Measurements from ENCODE around the gene WRAP53. TPM values are rescaled to one million over a fixed set of nuclear protein-coding genes. Genes with fewer than 3 reads are reported as not detected.

WRAP53 gene
- polyA plus RNA-seq, 6 donors from 2014 or later: 3.2 to 14.9 (median 12.9) TPM

GRCh38 chr17:7716901-7717755 lies 28.9 kb downstream of the WRAP53 start, which contains the start of gene DNAH2:
Gene DNAH2 (plus strand): TSS chr17:7717744. CDS start chr17:7719735, 1,991 bp downstream.
- Mint-ChIP-seq H3K9me3 (no peaks in the 10 kb centered on the region), H3K4me3 (peak within 1 kb of the TSS; percentile 31 to 89 (median 77)), H3K27me3 (peaks cover 58 to 98% (median 98%) of the 10 kb centered on the region in 3 donors), H3K36me3 (no peaks in the 10 kb centered on the region), H3K4me1 (peaks cover 16 to 26% (median 23%) of the 10 kb centered on the region in 3 donors), H3K27ac (peak within 1 kb of the TSS in 1 of 6 donors; percentile 91)
- ATAC-seq (ENCODE audit: low read depth in 2 of 2) (peak; percentile 55 to 61), DNase-seq (peak; percentile 21)

DNA sequence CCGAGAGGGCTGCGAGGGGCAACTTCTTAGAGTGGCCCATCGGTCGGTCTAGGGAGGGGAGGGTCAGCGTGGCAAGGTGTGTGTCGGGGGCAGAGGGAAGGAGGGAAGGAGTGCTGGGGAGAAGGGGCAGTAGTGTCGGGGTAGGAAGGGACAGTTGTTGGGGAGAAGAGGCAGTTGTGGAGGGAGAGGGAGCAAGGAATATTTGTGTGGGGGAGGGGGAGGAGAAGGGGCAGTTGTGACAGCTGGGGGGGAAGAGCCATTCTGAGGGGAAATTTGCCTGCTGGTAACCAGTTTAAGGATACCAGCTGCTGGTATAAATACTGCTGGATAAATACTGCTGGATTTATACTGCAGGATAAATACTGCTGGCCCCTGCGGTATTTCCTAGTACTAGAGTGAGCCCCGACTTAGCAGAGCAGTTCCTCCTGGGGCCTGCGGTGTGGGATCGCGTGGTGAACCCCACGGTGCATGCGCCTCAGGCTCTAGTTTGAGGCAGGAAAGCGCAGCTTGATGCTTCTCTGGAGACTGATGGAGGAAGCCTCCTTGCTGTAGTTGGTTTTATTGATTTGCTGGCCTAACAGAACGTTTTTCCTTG lies 29.6 kb downstream of the WRAP53 start:
- peak overlapping the region in 7 of 8 donors; percentile 22 to 89 (median 76) for H3K4me3 Mint-ChIP-seq
- ATAC-seq (ENCODE audit: low read depth in 2 of 2): peak; percentile 69 to 75
- no peaks in the 10 kb centered on the region for H3K36me3 Mint-ChIP-seq
- no peaks in the 10 kb centered on the region for H3K9me3 Mint-ChIP-seq
- peaks cover 16 to 26% (median 23%) of the 10 kb centered on the region in 3 donors for H3K4me1 Mint-ChIP-seq
- no peak for DNase-seq
- no peak overlapping the region for H3K27ac Mint-ChIP-seq
- peaks cover 56 to 98% (median 97%) of the 10 kb centered on the region in 3 donors for H3K27me3 Mint-ChIP-seq

DNA sequence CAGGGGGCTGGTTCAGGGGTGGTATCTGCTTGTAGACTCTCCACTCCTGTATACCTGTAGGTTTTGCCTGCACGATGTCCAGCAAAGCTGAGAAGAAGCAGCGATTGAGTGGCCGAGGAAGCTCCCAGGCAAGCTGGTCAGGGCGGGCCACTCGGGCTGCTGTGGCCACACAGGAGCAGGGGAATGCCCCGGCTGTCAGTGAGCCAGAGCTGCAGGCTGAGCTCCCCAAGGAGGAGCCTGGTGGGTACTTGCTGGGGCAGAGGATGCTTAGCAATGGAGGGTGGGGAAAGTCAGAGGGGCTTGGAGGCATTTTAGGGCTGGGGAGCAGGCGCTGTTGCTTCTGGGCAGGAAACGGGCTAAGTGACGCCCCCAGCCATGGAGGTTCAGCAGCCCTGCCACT lies 31.4 kb downstream of the WRAP53 start:
- no peak for ATAC-seq (ENCODE audit: low read depth in 2 of 2)
- no peaks in the 10 kb centered on the region for H3K9me3 Mint-ChIP-seq
- H3K4me1 Mint-ChIP-seq: peaks cover 16 to 23% (median 22%) of the 10 kb centered on the region in 3 donors

GRCh38 chr17:7720125-7720524 lies 31.8 kb downstream of the WRAP53 start:
- Mint-ChIP-seq H3K4me1 (peaks cover 16 to 23% (median 22%) of the 10 kb centered on the region in 3 donors), H3K27me3 (peaks cover 54 to 90% (median 85%) of the 10 kb centered on the region in 3 donors), H3K27ac (no peak overlapping the region), H3K36me3 (no peaks in the 10 kb centered on the region), H3K9me3 (no peaks in the 10 kb centered on the region), H3K4me3 (peak overlapping the region in 1 of 8 donors; percentile 38)
- no peak for ATAC-seq (ENCODE audit: low read depth in 2 of 2)
- DNase-seq: no peak

More for the DNA sequence above, 31.4 kb downstream of the WRAP53 start:
- DNase-seq: no peak
- peak overlapping the region in 1 of 8 donors; percentile 61 for H3K4me3 Mint-ChIP-seq
- H3K27me3 Mint-ChIP-seq: peaks cover 54 to 93% (median 90%) of the 10 kb centered on the region in 3 donors
- no peak overlapping the region for H3K27ac Mint-ChIP-seq
- no peaks in the 10 kb centered on the region for H3K36me3 Mint-ChIP-seq

- Mint-ChIP-seq H3K36me3 (peaks cover 0 to 3% of the 10 kb centered on the region in 2 donors), H3K4me3 (no peak overlapping the region), H3K27me3 (peaks cover 41 to 80% (median 74%) of the 10 kb centered on the region in 3 donors), H3K27ac (no peak overlapping the region), H3K4me1 (peaks cover 12 to 20% (median 19%) of the 10 kb centered on the region in 3 donors), H3K9me3 (no peaks in the 10 kb centered on the region)
- ATAC-seq (ENCODE audit: low read depth in 2 of 2) (no peak), DNase-seq (no peak)
Measured at GRCh38 chr17:7721612-7722011, 33.3 kb downstream of the WRAP53 start.

GRCh38 chr17:7727886-7728285 lies 39.6 kb downstream of the WRAP53 start:
- no peak overlapping the region for H3K27ac Mint-ChIP-seq
- no peak overlapping the region for H3K4me3 Mint-ChIP-seq
- peaks cover 11 to 25% (median 23%) of the 10 kb centered on the region in 3 donors for H3K27me3 Mint-ChIP-seq

GRCh38 chr17:7729816-7730215 lies 41.5 kb downstream of the WRAP53 start:
- ATAC-seq (ENCODE audit: low read depth in 2 of 2): peak; percentile 55 to 67
- H3K36me3 Mint-ChIP-seq: peaks cover 0 to 7% of the 10 kb centered on the region in 2 donors
- H3K27me3 Mint-ChIP-seq: peaks cover 3 to 28% (median 21%) of the 10 kb centered on the region in 3 donors
- H3K9me3 Mint-ChIP-seq: no peaks in the 10 kb centered on the region
- H3K4me3 Mint-ChIP-seq: no peak overlapping the region
- peaks cover 8 to 11% (median 10%) of the 10 kb centered on the region in 3 donors for H3K4me1 Mint-ChIP-seq
- DNase-seq: no peak
- peak overlapping the region in 1 of 6 donors; percentile 57 for H3K27ac Mint-ChIP-seq

More at GRCh38 chr17:7727886-7728285, 39.6 kb downstream of the WRAP53 start:
- Mint-ChIP-seq H3K9me3 (no peaks in the 10 kb centered on the region), H3K36me3 (peaks cover 0 to 7% of the 10 kb centered on the region in 2 donors), H3K4me1 (peaks cover 8 to 11% (median 10%) of the 10 kb centered on the region in 3 donors)
- no peak for ATAC-seq (ENCODE audit: low read depth in 2 of 2)
- no peak for DNase-seq

DNA sequence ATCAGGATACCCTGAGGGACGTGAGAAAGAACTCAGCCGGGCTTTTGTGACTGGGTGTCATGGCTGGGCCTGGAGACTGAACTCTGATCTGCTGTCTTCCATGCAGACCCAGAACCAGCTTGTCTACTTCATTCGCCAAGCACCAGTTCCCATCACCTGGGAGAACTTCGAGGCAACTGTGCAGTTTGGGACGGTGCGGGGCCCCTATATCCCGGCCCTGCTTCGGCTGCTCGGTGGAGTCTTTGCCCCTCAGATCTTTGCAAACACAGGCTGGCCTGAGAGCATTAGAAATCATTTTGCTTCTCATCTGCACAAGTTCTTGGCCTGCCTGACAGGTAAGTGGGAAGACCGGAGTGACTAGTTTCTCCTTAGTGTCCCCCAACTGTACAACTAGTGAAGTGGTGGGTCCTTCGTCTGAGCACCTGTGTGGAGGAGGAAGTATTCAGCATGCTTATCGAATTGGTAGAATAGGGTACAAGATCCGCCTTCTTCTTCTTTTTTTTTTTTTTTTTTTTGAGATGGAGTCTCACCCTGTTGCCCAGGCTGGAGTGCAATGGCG lies 44.8 kb downstream of the WRAP53 start:
- H3K9me3 Mint-ChIP-seq: no peaks in the 10 kb centered on the region
- no peak overlapping the region for H3K4me3 Mint-ChIP-seq
- DNase-seq (no peak), ATAC-seq (ENCODE audit: low read depth in 2 of 2) (no peak)
- no peaks in the 10 kb centered on the region for H3K36me3 Mint-ChIP-seq
- H3K27ac Mint-ChIP-seq: no peak overlapping the region
- H3K27me3 Mint-ChIP-seq: peaks cover 11 to 36% (median 31%) of the 10 kb centered on the region in 3 donors
- peaks cover 8 to 11% (median 10%) of the 10 kb centered on the region in 3 donors for H3K4me1 Mint-ChIP-seq

DNA sequence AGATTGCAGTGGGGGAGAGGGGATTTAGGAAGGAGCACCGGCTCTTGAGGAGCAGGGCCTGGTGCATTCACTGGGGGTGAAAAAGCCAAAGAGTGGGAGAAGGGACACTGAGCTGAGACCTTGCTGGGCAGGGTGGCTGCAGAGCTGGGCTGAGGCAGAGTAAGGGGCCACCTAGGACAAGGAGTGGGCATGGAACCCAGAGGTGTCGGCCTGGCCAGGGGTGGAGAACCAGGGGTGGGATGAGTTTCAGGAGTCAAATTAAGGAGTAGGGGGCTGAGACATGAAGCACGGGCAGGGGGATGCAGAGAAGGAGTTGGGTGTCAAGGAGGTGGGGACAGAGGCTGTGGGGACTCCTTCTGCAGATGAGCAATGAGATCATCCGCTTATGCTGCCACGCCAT lies 49.3 kb downstream of the WRAP53 start:
- H3K4me3 Mint-ChIP-seq: peak overlapping the region in 1 of 8 donors; percentile 42
- H3K9me3 Mint-ChIP-seq: no peaks in the 10 kb centered on the region
- DNase-seq: no peak
- H3K36me3 Mint-ChIP-seq: no peaks in the 10 kb centered on the region
- no peak for ATAC-seq (ENCODE audit: low read depth in 2 of 2)
- peaks cover 16 to 67% (median 64%) of the 10 kb centered on the region in 3 donors for H3K27me3 Mint-ChIP-seq
- H3K4me1 Mint-ChIP-seq: no peaks in the 10 kb centered on the region
- H3K27ac Mint-ChIP-seq: no peak overlapping the region

GRCh38 chr17:7739746-7740145 lies 51.5 kb downstream of the WRAP53 start:
- Mint-ChIP-seq H3K36me3 (no peaks in the 10 kb centered on the region), H3K4me1 (no peaks in the 10 kb centered on the region), H3K27me3 (peaks cover 28 to 69% (median 56%) of the 10 kb centered on the region in 3 donors), H3K9me3 (no peaks in the 10 kb centered on the region), H3K27ac (no peak overlapping the region), H3K4me3 (no peak overlapping the region)
- no peak for ATAC-seq (ENCODE audit: low read depth in 2 of 2)
- no peak for DNase-seq

DNA sequence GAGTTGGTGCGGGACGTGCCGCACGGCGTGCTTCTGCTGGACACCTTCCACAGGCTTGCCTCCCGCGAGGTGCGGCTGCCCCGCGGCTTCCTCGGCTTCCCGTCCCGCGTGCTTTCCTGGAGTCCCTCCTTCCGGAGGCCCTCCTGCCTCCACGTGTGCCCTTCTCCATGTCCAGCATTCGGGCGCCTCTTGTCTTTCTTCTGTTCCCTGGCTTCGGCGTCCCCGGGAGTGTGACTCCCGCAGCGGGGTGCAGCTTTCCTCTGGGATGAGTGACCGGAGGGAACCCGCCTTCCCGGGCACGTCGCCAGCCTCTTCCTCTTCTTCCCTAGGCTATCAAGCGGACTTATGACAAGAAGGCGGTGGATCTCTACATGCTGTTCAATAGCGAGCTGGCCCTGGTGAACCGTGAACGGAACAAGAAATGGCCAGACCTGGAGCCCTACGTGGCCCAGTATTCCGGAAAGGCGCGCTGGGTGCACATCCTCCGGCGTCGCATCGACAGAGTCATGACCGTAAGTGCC lies 52.3 kb downstream of the WRAP53 start:
- H3K4me3 Mint-ChIP-seq: no peak overlapping the region
- no peaks in the 10 kb centered on the region for H3K36me3 Mint-ChIP-seq
- no peak for ATAC-seq (ENCODE audit: low read depth in 2 of 2)
- no peak overlapping the region for H3K27ac Mint-ChIP-seq
- H3K9me3 Mint-ChIP-seq: no peaks in the 10 kb centered on the region
- H3K27me3 Mint-ChIP-seq: peaks cover 28 to 69% (median 56%) of the 10 kb centered on the region in 3 donors
- H3K4me1 Mint-ChIP-seq: no peaks in the 10 kb centered on the region
- no peak for DNase-seq

GRCh38 chr17:7742729-7743128 lies 54.5 kb downstream of the WRAP53 start:
- Mint-ChIP-seq H3K9me3 (no peaks in the 10 kb centered on the region), H3K27me3 (peaks cover 28 to 52% (median 42%) of the 10 kb centered on the region in 3 donors), H3K27ac (no peak overlapping the region), H3K4me3 (no peak overlapping the region), H3K4me1 (no peaks in the 10 kb centered on the region), H3K36me3 (no peaks in the 10 kb centered on the region)
- ATAC-seq (ENCODE audit: low read depth in 2 of 2) (no peak), DNase-seq (no peak)

DNA sequence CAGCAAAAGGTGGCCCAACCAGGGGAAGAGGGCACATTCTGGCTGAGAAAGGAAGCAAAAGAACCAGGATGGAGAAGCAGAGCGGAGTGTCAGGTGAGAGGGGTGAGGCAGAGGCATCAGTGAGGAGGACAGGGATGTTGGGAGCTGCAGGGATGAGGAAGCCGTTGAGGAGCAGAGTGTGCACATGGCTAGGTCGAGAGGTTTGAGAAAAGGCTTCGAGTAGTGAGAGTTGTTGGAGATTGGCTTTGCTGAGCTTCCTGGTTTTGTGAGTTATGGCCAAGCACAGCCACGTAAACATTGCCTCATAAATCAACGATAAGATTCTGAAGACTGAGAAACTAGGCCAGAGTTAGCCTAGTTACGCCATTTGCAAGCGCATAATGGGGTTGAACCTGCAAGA lies 56.1 kb downstream of the WRAP53 start:
- ATAC-seq (ENCODE audit: low read depth in 2 of 2): no peak
- no peak for DNase-seq
- Mint-ChIP-seq H3K4me1 (no peaks in the 10 kb centered on the region), H3K27me3 (peaks cover 27 to 39% (median 33%) of the 10 kb centered on the region in 3 donors), H3K4me3 (no peak overlapping the region), H3K9me3 (no peaks in the 10 kb centered on the region), H3K27ac (peak overlapping the region in 1 of 6 donors; percentile 62), H3K36me3 (no peaks in the 10 kb centered on the region)
